Measurements from ENCODE around the gene ACKR4.
A peak's percentile ranks its signal among the peaks of the same experiment; 100 is the strongest.
"Not testable (repeated sequence)": the region's sequence is repeated elsewhere in the genome, so short reads cannot be mapped to it uniquely, and the experiment has no call there.

The ACKR4 gene

GRCh38 chr3:132630612-132631011 lies 33.5 kb downstream of the ACKR4 start:
- H4K12ac ChIP-seq (ENCODE audit: low read depth, low read length), result no peak overlapping the region
- no peak overlapping the region for H2BK12ac ChIP-seq (ENCODE audit: low read length)
- no peaks in the 10 kb centered on the region for H3K9me3 ChIP-seq (ENCODE audit: insufficient read depth, low read depth, low read length)
- no peak overlapping the region for H3K23ac ChIP-seq (ENCODE audit: low read length)
- H3K4me3 ChIP-seq (ENCODE audit: low read depth, low read length), result no peak overlapping the region
- H3K36me3 ChIP-seq (ENCODE audit: control insufficient read depth in 1 of 2, insufficient read depth in 2 of 2, low read length in 2 of 2), result no peaks in the 10 kb centered on the region
- no peak overlapping the region for H4K8ac ChIP-seq (ENCODE audit: low read depth, low read length)
- no peak overlapping the region for H2BK5ac ChIP-seq (ENCODE audit: low read depth, low read length, poor library complexity)
- no peak overlapping the region for H3K27ac ChIP-seq (ENCODE audit: low read depth, low read length)
- no peak for DNase-seq
- H3K18ac ChIP-seq (ENCODE audit: low read length), result no peak overlapping the region
- H2BK120ac ChIP-seq (ENCODE audit: insufficient read depth, low read length, poor library complexity), result no peak overlapping the region
- H3K14ac ChIP-seq (ENCODE audit: low read length), result no peak overlapping the region
- no peak overlapping the region for H3K4me2 ChIP-seq (ENCODE audit: low read length)
- H3K79me2 ChIP-seq (ENCODE audit: control insufficient read depth, insufficient read depth, low read length, poor library complexity), result no peaks in the 10 kb centered on the region
- H3K27me3 ChIP-seq (ENCODE audit: insufficient read depth, low read length), result no peaks in the 10 kb centered on the region
- H3K79me1 ChIP-seq (ENCODE audit: low read length), result peaks cover 3% of the 10 kb centered on the region
- no peak overlapping the region for H2AK5ac ChIP-seq (ENCODE audit: low read length)
- WGBS (ENCODE audit: extremely low coverage, insufficient coverage, insufficient read length), result no CpG with 5 or more reads among the region's 7 CpGs
- H3K4me1 ChIP-seq (ENCODE audit: control insufficient read depth in 1 of 2, insufficient read depth in 2 of 2, low read length in 2 of 2), result peaks cover 0 to 2% of the 10 kb centered on the region in 2 experiments
- no peak overlapping the region for H3K4ac ChIP-seq (ENCODE audit: low read depth, low read length)
- no peak overlapping the region for H3K9ac ChIP-seq (ENCODE audit: low read length)
- H4K91ac ChIP-seq (ENCODE audit: low read depth, low read length), result no peak overlapping the region
- no peak overlapping the region for H2AFZ ChIP-seq (ENCODE audit: insufficient read depth, low read length, poor library complexity)

GRCh38 chr3:132635052-132635451 lies 38.0 kb downstream of the ACKR4 start:
- Histone ChIP-seq H3K79me2 (ENCODE audit: control insufficient read depth, insufficient read depth, low read length, poor library complexity) (no peaks in the 10 kb centered on the region), H3K36me3 (ENCODE audit: control insufficient read depth in 1 of 2, insufficient read depth in 2 of 2, low read length in 2 of 2) (no peaks in the 10 kb centered on the region), H4K91ac (ENCODE audit: low read depth, low read length) (no peak overlapping the region), H3K4me1 (ENCODE audit: control insufficient read depth in 1 of 2, insufficient read depth in 2 of 2, low read length in 2 of 2) (no peaks in the 10 kb centered on the region), H3K14ac (ENCODE audit: low read length) (no peak overlapping the region), H3K18ac (ENCODE audit: low read length) (no peak overlapping the region), H3K27me3 (ENCODE audit: insufficient read depth, low read length) (no peaks in the 10 kb centered on the region), H3K4me2 (ENCODE audit: low read length) (no peak overlapping the region), H4K12ac (ENCODE audit: low read depth, low read length) (no peak overlapping the region), H4K8ac (ENCODE audit: low read depth, low read length) (no peak overlapping the region), H3K9ac (ENCODE audit: low read length) (no peak overlapping the region), H3K23ac (ENCODE audit: low read length) (no peak overlapping the region), H2BK5ac (ENCODE audit: low read depth, low read length, poor library complexity) (no peak overlapping the region), H2BK120ac (ENCODE audit: insufficient read depth, low read length, poor library complexity) (no peak overlapping the region), H2AFZ (ENCODE audit: insufficient read depth, low read length, poor library complexity) (no peak overlapping the region), H2BK12ac (ENCODE audit: low read length) (no peak overlapping the region), H3K9me3 (ENCODE audit: insufficient read depth, low read depth, low read length) (no peaks in the 10 kb centered on the region), H2AK5ac (ENCODE audit: low read length) (no peak overlapping the region), H3K79me1 (ENCODE audit: low read length) (no peaks in the 10 kb centered on the region), H3K27ac (ENCODE audit: low read depth, low read length) (no peak overlapping the region), H3K4me3 (ENCODE audit: low read depth, low read length) (no peak overlapping the region), H3K4ac (ENCODE audit: low read depth, low read length) (no peak overlapping the region)
- no peak for DNase-seq

GRCh38 chr3:132637590-132637989 lies 40.5 kb downstream of the ACKR4 start:
- Histone ChIP-seq H3K4me1 (ENCODE audit: control insufficient read depth in 1 of 2, insufficient read depth in 2 of 2, low read length in 2 of 2) (no peaks in the 10 kb centered on the region), H3K79me1 (ENCODE audit: low read length) (no peaks in the 10 kb centered on the region), H4K8ac (ENCODE audit: low read depth, low read length) (no peak overlapping the region), H3K4ac (ENCODE audit: low read depth, low read length) (no peak overlapping the region), H2BK120ac (ENCODE audit: insufficient read depth, low read length, poor library complexity) (no peak overlapping the region), H3K27me3 (ENCODE audit: insufficient read depth, low read length) (no peaks in the 10 kb centered on the region), H3K14ac (ENCODE audit: low read length) (no peak overlapping the region), H3K4me3 (ENCODE audit: low read depth, low read length) (no peak overlapping the region), H4K91ac (ENCODE audit: low read depth, low read length) (no peak overlapping the region), H3K27ac (ENCODE audit: low read depth, low read length) (no peak overlapping the region), H4K12ac (ENCODE audit: low read depth, low read length) (no peak overlapping the region), H3K9ac (ENCODE audit: low read length) (no peak overlapping the region), H3K18ac (ENCODE audit: low read length) (no peak overlapping the region), H2AK5ac (ENCODE audit: low read length) (no peak overlapping the region), H2AFZ (ENCODE audit: insufficient read depth, low read length, poor library complexity) (no peak overlapping the region), H3K4me2 (ENCODE audit: low read length) (no peak overlapping the region), H3K23ac (ENCODE audit: low read length) (no peak overlapping the region), H3K36me3 (ENCODE audit: control insufficient read depth in 1 of 2, insufficient read depth in 2 of 2, low read length in 2 of 2) (no peaks in the 10 kb centered on the region), H2BK5ac (ENCODE audit: low read depth, low read length, poor library complexity) (no peak overlapping the region), H3K9me3 (ENCODE audit: insufficient read depth, low read depth, low read length) (no peaks in the 10 kb centered on the region), H3K79me2 (ENCODE audit: control insufficient read depth, insufficient read depth, low read length, poor library complexity) (no peaks in the 10 kb centered on the region), H2BK12ac (ENCODE audit: low read length) (no peak overlapping the region)
- DNase-seq, result peak in 1 of 2 donors; percentile 64
- no CpG with 5 or more reads among the region's 1 CpG for WGBS (ENCODE audit: extremely low coverage, insufficient coverage, insufficient read length)

- Histone ChIP-seq H2AFZ (ENCODE audit: insufficient read depth, low read length, poor library complexity) (no peak overlapping the region), H2BK120ac (ENCODE audit: insufficient read depth, low read length, poor library complexity) (no peak overlapping the region), H4K12ac (ENCODE audit: low read depth, low read length) (no peak overlapping the region), H2BK12ac (ENCODE audit: low read length) (no peak overlapping the region), H3K14ac (ENCODE audit: low read length) (no peak overlapping the region), H3K79me2 (ENCODE audit: control insufficient read depth, insufficient read depth, low read length, poor library complexity) (no peaks in the 10 kb centered on the region), H3K79me1 (ENCODE audit: low read length) (no peaks in the 10 kb centered on the region), H3K9me3 (ENCODE audit: insufficient read depth, low read depth, low read length) (no peaks in the 10 kb centered on the region), H2BK5ac (ENCODE audit: low read depth, low read length, poor library complexity) (no peak overlapping the region), H3K36me3 (ENCODE audit: control insufficient read depth in 1 of 2, insufficient read depth in 2 of 2, low read length in 2 of 2) (no peaks in the 10 kb centered on the region), H3K4me2 (ENCODE audit: low read length) (no peak overlapping the region), H3K4me1 (ENCODE audit: control insufficient read depth in 1 of 2, insufficient read depth in 2 of 2, low read length in 2 of 2) (no peaks in the 10 kb centered on the region), H3K27me3 (ENCODE audit: insufficient read depth, low read length) (no peaks in the 10 kb centered on the region), H3K23ac (ENCODE audit: low read length) (no peak overlapping the region), H3K18ac (ENCODE audit: low read length) (no peak overlapping the region), H3K9ac (ENCODE audit: low read length) (no peak overlapping the region), H3K4me3 (ENCODE audit: low read depth, low read length) (no peak overlapping the region), H4K8ac (ENCODE audit: low read depth, low read length) (no peak overlapping the region), H2AK5ac (ENCODE audit: low read length) (no peak overlapping the region), H3K4ac (ENCODE audit: low read depth, low read length) (no peak overlapping the region), H4K91ac (ENCODE audit: low read depth, low read length) (no peak overlapping the region), H3K27ac (ENCODE audit: low read depth, low read length) (no peak overlapping the region)
- DNase-seq, result no peak
Measured at GRCh38 chr3:132638706-132639105, 41.6 kb downstream of the ACKR4 start.

GRCh38 chr3:132641427-132641826 lies 44.4 kb downstream of the ACKR4 start:
- H3K79me1 ChIP-seq (ENCODE audit: low read length); H4K12ac ChIP-seq (ENCODE audit: low read depth, low read length); H3K14ac ChIP-seq (ENCODE audit: low read length); H3K18ac ChIP-seq (ENCODE audit: low read length); H3K27ac ChIP-seq (ENCODE audit: low read depth, low read length); H3K4ac ChIP-seq (ENCODE audit: low read depth, low read length); H3K4me1 ChIP-seq (ENCODE audit: control insufficient read depth in 1 of 2, insufficient read depth in 2 of 2, low read length in 2 of 2); DNase-seq; H2AK5ac ChIP-seq (ENCODE audit: low read length); H3K9me3 ChIP-seq (ENCODE audit: insufficient read depth, low read depth, low read length); H2BK5ac ChIP-seq (ENCODE audit: low read depth, low read length, poor library complexity); H3K9ac ChIP-seq (ENCODE audit: low read length); H3K79me2 ChIP-seq (ENCODE audit: control insufficient read depth, insufficient read depth, low read length, poor library complexity); H3K23ac ChIP-seq (ENCODE audit: low read length); H3K4me3 ChIP-seq (ENCODE audit: low read depth, low read length); H3K36me3 ChIP-seq (ENCODE audit: control insufficient read depth in 1 of 2, insufficient read depth in 2 of 2, low read length in 2 of 2); H4K8ac ChIP-seq (ENCODE audit: low read depth, low read length); H3K4me2 ChIP-seq (ENCODE audit: low read length); H3K27me3 ChIP-seq (ENCODE audit: insufficient read depth, low read length); H2BK12ac ChIP-seq (ENCODE audit: low read length); H2BK120ac ChIP-seq (ENCODE audit: insufficient read depth, low read length, poor library complexity); H4K91ac ChIP-seq (ENCODE audit: low read depth, low read length); H2AFZ ChIP-seq (ENCODE audit: insufficient read depth, low read length, poor library complexity): not testable (repeated sequence)
- WGBS (ENCODE audit: extremely low coverage, insufficient coverage, insufficient read length), result no CpG with 5 or more reads among the region's 2 CpGs
